H9 (cell line): ENCODE measurements around the gene PERM1. TPM values are rescaled to one million over a fixed set of nuclear protein-coding genes. Genes with fewer than 3 reads are reported as not detected.

Experiments used
- DNase-seq: peaks from one replicate; pipeline ENCODE4 v3.0.0-alpha.2; 2017
- H2AFZ ChIP-seq: one replicate; pipeline ENCODE4 v1.6.1; 2013; ENCODE audit warnings: mild to moderate bottlenecking, low read length, control low read depth, moderate library complexity
- H2AK5ac ChIP-seq: 2 replicates; pipeline ENCODE4 v1.6.1; 2013; ENCODE audit warnings: low read length, control low read depth, mixed read lengths; ENCODE audit not compliant: insufficient read length
- H2BK120ac ChIP-seq: one replicate; pipeline ENCODE4 v1.6.1; 2013; ENCODE audit warnings: low read depth, mild to moderate bottlenecking, low read length, control low read depth, inconsistent platforms; ENCODE audit not compliant: poor library complexity, severe bottlenecking
- H2BK12ac ChIP-seq: 2 replicates; pipeline ENCODE4 v1.6.1; 2013; ENCODE audit warnings: low read length, control low read depth, mixed read lengths, low read depth; ENCODE audit not compliant: insufficient read length
- H2BK15ac ChIP-seq: 2 replicates; pipeline ENCODE4 v1.6.1; 2013; ENCODE audit warnings: low read depth, low read length, control low read depth
- H2BK20ac ChIP-seq: one replicate; pipeline ENCODE4 v1.6.1; 2013; ENCODE audit warnings: low read depth, mild to moderate bottlenecking, low read length, control low read depth, inconsistent platforms; ENCODE audit not compliant: poor library complexity, severe bottlenecking
- H2BK5ac ChIP-seq: 2 replicates; pipeline ENCODE4 v1.6.1; 2013; ENCODE audit warnings: low read length, control low read depth, mixed read lengths; ENCODE audit not compliant: insufficient read length
- H3K14ac ChIP-seq: 2 replicates; pipeline ENCODE4 v1.6.1; 2013; ENCODE audit warnings: low read length, control low read depth; ENCODE audit not compliant: insufficient read depth
- H3K18ac ChIP-seq: 2 replicates; pipeline ENCODE4 v1.6.1; 2013; ENCODE audit warnings: low read depth, mild to moderate bottlenecking, mixed read lengths, low read length, control low read depth; ENCODE audit not compliant: insufficient read length
- H3K23ac ChIP-seq: 2 replicates; pipeline ENCODE4 v1.6.1; 2013; ENCODE audit warnings: low read length, control low read depth, mixed read lengths, low read depth; ENCODE audit not compliant: insufficient read length
- H3K23me2 ChIP-seq: 2 replicates; pipeline ENCODE4 v1.6.1; 2013; ENCODE audit warnings: low read depth, mild to moderate bottlenecking, mixed read lengths, low read length, control low read depth; ENCODE audit not compliant: insufficient read length, poor library complexity, severe bottlenecking
- H3K27ac ChIP-seq: 2 replicates; pipeline ENCODE4 v1.5.1; 2013; ENCODE audit warnings: low read length, control low read depth, mixed read lengths, low read depth; ENCODE audit not compliant: insufficient read length
- H3K27me3 ChIP-seq: 2 replicates; pipeline ENCODE4 v1.6.1; 2013; ENCODE audit warnings: low read length, control low read depth, inconsistent platforms; ENCODE audit not compliant: insufficient read depth
- H3K4ac ChIP-seq: 2 replicates; pipeline ENCODE4 v1.6.1; 2013; ENCODE audit warnings: low read depth, mild to moderate bottlenecking, control low read depth, inconsistent platforms, low read length, moderate library complexity
- H3K4me1 ChIP-seq: 2 replicates; pipeline ENCODE4 v1.6.1; 2013; ENCODE audit warnings: low read length, control low read depth, inconsistent platforms; ENCODE audit not compliant: insufficient read depth
- H3K4me2 ChIP-seq: 2 replicates; pipeline ENCODE4 v1.6.1; 2013; ENCODE audit warnings: low read length, control low read depth, mixed read lengths; ENCODE audit not compliant: insufficient read length, insufficient read depth
- H3K56ac ChIP-seq: 2 replicates; pipeline ENCODE4 v1.6.1; 2013; ENCODE audit warnings: low read depth, mild to moderate bottlenecking, mixed read lengths, low read length, control low read depth; ENCODE audit not compliant: insufficient read length
- H3K79me1 ChIP-seq: 2 replicates; pipeline ENCODE4 v1.6.1; 2013; ENCODE audit warnings: low read depth, mild to moderate bottlenecking, moderate library complexity, low read length, control low read depth, inconsistent platforms; ENCODE audit not compliant: insufficient read depth, poor library complexity, severe bottlenecking
- H3K79me2 ChIP-seq: 2 replicates; pipeline ENCODE4 v1.6.1; 2013; ENCODE audit warnings: low read length, control low read depth, inconsistent platforms; ENCODE audit not compliant: insufficient read depth
- H3K9ac ChIP-seq: 2 replicates; pipeline ENCODE4 v1.6.1; 2013; ENCODE audit warnings: low read length, control low read depth, mixed read lengths; ENCODE audit not compliant: insufficient read length; ENCODE audit errors: extremely low read depth
- H3K9me3 ChIP-seq: one replicate; pipeline ENCODE4 v1.6.1; 2013; ENCODE audit warnings: low read depth, low read length, inconsistent platforms; ENCODE audit not compliant: control insufficient read depth
- H3T11ph ChIP-seq: one replicate; pipeline ENCODE4 v1.6.1; 2013; ENCODE audit warnings: mild to moderate bottlenecking, low read length, control low read depth, inconsistent platforms
- H4K20me1 ChIP-seq: one replicate; pipeline ENCODE4 v1.6.1; 2013; ENCODE audit not compliant: control insufficient read depth, insufficient read length, insufficient read depth
- H4K5ac ChIP-seq: 2 replicates; pipeline ENCODE4 v1.6.1; 2013; ENCODE audit warnings: low read depth, mild to moderate bottlenecking, mixed read lengths, low read length, control low read depth; ENCODE audit not compliant: insufficient read length
- H4K8ac ChIP-seq: replicated peaks from 2 replicates; pipeline ENCODE4 v1.6.1; 2013; ENCODE audit warnings: low read length, control low read depth, mixed read lengths, low read depth; ENCODE audit not compliant: insufficient read length
- H4K91ac ChIP-seq: 2 replicates; pipeline ENCODE4 v1.6.1; 2013; ENCODE audit warnings: low read depth, mild to moderate bottlenecking, moderate library complexity, mixed read lengths, low read length, control low read depth; ENCODE audit not compliant: insufficient read length
- H3K27ac Mint-ChIP-seq, 3 experiments: 2 replicates in 2 of 3; 3 replicates in 1 of 3; pipeline ENCODE4 v1.8.0; 2020 to 2021; ENCODE audit warnings: mixed read lengths in 3 of 3, mild to moderate bottlenecking in 1 of 3, moderate library complexity in 1 of 3
- H3K27me3 Mint-ChIP-seq: 2 replicates; pipeline ENCODE4 v1.8.0; 2021; ENCODE audit warnings: low read depth, mild to moderate bottlenecking, moderate library complexity, mixed read lengths
- H3K36me3 Mint-ChIP-seq, 3 experiments: 2 replicates in 2 of 3; 3 replicates in 1 of 3; pipeline ENCODE4 v1.8.0; 2020 to 2021; ENCODE audit warnings: low read depth in 3 of 3, mixed read lengths in 3 of 3; ENCODE audit not compliant: insufficient read depth in 1 of 3
- H3K4me1 Mint-ChIP-seq, 2 experiments: 2 replicates each; pipeline ENCODE4 v1.8.0; 2020; ENCODE audit warnings: mixed read lengths in 2 of 2
- H3K4me3 Mint-ChIP-seq, 2 experiments: 2 replicates in 1 of 2; 3 replicates in 1 of 2; pipeline ENCODE4 v1.8.0; 2020 to 2021; ENCODE audit warnings: mild to moderate bottlenecking in 2 of 2, mixed read lengths in 2 of 2, moderate library complexity in 1 of 2
- H3K9me3 Mint-ChIP-seq, 2 experiments: 2 replicates in 1 of 2; 3 replicates in 1 of 2; pipeline ENCODE4 v1.8.0; 2020; ENCODE audit warnings: mild to moderate bottlenecking in 2 of 2, mixed read lengths in 2 of 2, moderate library complexity in 1 of 2
- CTCF ChIP-seq: fragments of 200-600 bp; sonication (generic); conservative IDR thresholded peaks from 3 replicates; pipeline ENCODE4 v1.8.0; 2021; ENCODE audit warnings: antibody characterized with exemption, mild to moderate bottlenecking
- WGBS: extraction: QIAGEN DNeasy Blood & Tissue Kit; methylation state at CpG from one replicate; pipeline ENCODE4 v1.1.7; 2013; ENCODE audit warnings: missing lambda C conversion rate, low lambda C conversion rate, mixed read lengths; ENCODE audit not compliant: insufficient read length; ENCODE audit errors: extremely low coverage; 5-methylcytosine and 5-hydroxymethylcytosine counted together
- total RNA-seq: library from RNA; stranded (reverse); gene quantifications from 2 replicates; pipeline ENCODE4 v1.2.1, GENCODE V29; 2021

PERM1 gene
- total RNA-seq, 1 experiment from 2014 or later, result not detected

- no peaks in the 10 kb centered on the region for H3K27me3 ChIP-seq
- peaks cover 4% of the 10 kb centered on the region for H3K79me1 ChIP-seq
- Mint-ChIP-seq H3K36me3 (peaks cover 3 to 23% (median 17%) of the 10 kb centered on the region in 3 experiments; a peak in 6 of 7 replicates), H3K27ac (peak overlapping the region in 2 of 3 experiments; percentile 53 to 61; a peak in 2 of 7 replicates), H3K4me1 (peaks cover 28 to 39% of the 10 kb centered on the region in 2 experiments), H3K27me3 (peaks cover 4% of the 10 kb centered on the region), H3K9me3 (no peaks in the 10 kb centered on the region; a peak in 1 of 5 replicates), H3K4me3 (peak overlapping the region in 1 of 2 experiments; percentile 20; a peak in 1 of 5 replicates)
- no peak overlapping the region for H2BK20ac ChIP-seq
- TF ChIP-seq CTCF, result no peak
- H2BK15ac ChIP-seq, result no peak overlapping the region
- no peak overlapping the region for H4K5ac ChIP-seq
- no peak overlapping the region for H3K4ac ChIP-seq
- H4K91ac ChIP-seq, result no peak overlapping the region
- H3K14ac ChIP-seq, result no peak overlapping the region
- peaks cover 2% of the 10 kb centered on the region; the same call in 1 of the 2 replicates for H3K79me2 ChIP-seq
- no peak overlapping the region for H2AK5ac ChIP-seq
- H3K9me3 ChIP-seq, result no peaks in the 10 kb centered on the region
- peaks cover 4% of the 10 kb centered on the region; the same call in 1 of the 2 replicates for H3K4me1 ChIP-seq
- no peak overlapping the region for H3K27ac ChIP-seq
- H4K20me1 ChIP-seq, result peaks cover 3% of the 10 kb centered on the region
- WGBS, result no CpG with 5 or more reads among the region's 10 CpGs
- no peak overlapping the region for H3T11ph ChIP-seq
- H4K8ac ChIP-seq, result no peak overlapping the region
- H2AFZ ChIP-seq, result no peak overlapping the region
- no peak overlapping the region for H3K4me2 ChIP-seq
- H2BK120ac ChIP-seq, result no peak overlapping the region
- H2BK12ac ChIP-seq, result no peak overlapping the region
- H3K23me2 ChIP-seq, result peaks cover 7% of the 10 kb centered on the region
- no peak overlapping the region for H3K56ac ChIP-seq
- H3K23ac ChIP-seq, result no peak overlapping the region
- no peak overlapping the region for H3K9ac ChIP-seq
- H2BK5ac ChIP-seq, result no peak overlapping the region
- DNase-seq, result no peak
- H3K18ac ChIP-seq, result no peak overlapping the region
Measured at GRCh38 chr1:1025730-1026129, 43.8 kb upstream of the PERM1 start.
